IPS-18c (cell line): ENCODE data around the gene DPP6.

Source experiments
- H3K4me3 ChIP-seq: 2 replicates; pipeline ENCODE4 v1.7.0; 2013; ENCODE audit warnings: low read depth, mild to moderate bottlenecking, low read length, moderate library complexity; ENCODE audit not compliant: insufficient read depth
- H3K9me3 ChIP-seq: one replicate; pipeline ENCODE4 v1.6.1; 2013; ENCODE audit warnings: mild to moderate bottlenecking, low read length, moderate library complexity; ENCODE audit not compliant: control insufficient read depth, insufficient read depth

The DPP6 gene

DNA sequence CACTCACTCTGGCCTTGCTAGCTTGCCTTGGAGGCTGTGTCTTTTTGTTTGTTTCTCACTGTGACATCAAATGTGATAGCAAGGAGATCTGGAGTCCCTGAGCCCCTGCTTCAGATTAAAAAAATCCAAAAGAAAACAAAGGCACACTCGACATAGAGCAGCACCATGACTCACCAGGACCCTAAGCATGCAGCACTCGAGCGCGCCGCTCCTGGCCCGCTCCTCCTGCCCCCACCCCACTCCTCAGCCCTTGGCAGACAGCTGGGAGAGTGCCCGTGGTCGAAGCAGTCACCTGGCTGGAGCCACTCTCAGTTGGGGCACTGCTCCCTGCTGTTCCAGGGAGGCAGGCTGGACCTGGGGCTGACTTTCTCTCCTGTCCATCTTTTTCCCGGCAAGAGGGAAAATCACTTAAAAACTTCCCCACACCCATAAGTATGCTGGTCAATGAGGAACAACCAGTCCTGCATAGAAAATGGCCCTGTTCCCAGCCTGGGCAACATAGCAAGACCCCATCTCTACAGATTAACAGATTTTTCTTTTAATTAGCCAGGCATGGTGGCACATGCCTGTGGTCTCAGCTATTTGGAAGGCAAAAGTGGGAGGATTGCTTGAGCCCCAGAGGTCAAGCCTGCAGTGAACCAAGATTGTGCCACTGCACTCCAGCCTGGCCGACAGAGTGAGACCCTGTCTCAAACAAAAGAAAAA is 822.4 kb downstream of the DPP6 start:
- no peak overlapping the region for H3K4me3 ChIP-seq
- no peaks in the 10 kb centered on the region for H3K9me3 ChIP-seq

DNA sequence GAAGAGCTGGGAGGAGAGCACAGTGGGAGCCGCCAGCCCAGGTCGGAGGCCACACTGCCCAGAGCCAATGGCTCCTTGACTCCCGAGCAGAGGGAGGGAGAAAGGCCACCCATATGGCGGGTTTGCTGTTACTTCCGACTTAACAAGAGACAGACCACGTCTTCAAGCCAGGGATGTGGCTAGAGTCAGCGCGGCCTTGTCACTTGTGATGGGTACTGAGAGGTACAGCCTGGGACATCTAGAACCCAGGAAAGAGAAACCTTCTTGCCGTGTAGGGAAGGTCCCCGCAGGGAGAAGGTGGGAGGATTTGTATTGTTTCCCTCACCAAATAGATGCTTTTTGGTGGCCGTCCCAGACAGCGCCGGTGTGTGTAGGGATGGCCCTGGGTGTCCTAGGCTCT is 823.1 kb downstream of the DPP6 start:
- Histone ChIP-seq H3K4me3 (no peak overlapping the region), H3K9me3 (no peaks in the 10 kb centered on the region)

DNA sequence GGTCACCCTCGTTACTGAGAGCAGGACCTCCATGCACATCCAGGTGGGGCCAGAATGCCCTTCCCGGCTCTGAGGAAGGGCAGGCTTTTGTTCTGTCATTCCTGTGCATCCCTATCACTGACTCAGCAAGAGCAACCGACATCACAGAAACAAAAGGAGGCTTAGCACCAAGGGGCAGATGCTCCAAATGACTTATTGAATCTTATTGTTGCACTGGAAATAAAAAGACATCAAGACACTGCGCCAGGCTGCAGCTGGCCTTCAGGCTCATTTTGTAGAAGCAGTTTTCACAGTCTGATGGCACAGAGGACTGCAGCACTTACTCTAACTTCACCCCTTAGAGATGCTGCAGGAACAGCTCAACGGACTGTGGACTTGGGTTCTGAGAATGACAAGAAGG is 824.3 kb downstream of the DPP6 start:
- H3K4me3 ChIP-seq = no peak overlapping the region
- H3K9me3 ChIP-seq = no peaks in the 10 kb centered on the region

- H3K4me3 ChIP-seq = no peak overlapping the region
- H3K9me3 ChIP-seq = no peaks in the 10 kb centered on the region
Measured at GRCh38 chr7:154877031-154877430, 824.8 kb downstream of the DPP6 start.

DNA sequence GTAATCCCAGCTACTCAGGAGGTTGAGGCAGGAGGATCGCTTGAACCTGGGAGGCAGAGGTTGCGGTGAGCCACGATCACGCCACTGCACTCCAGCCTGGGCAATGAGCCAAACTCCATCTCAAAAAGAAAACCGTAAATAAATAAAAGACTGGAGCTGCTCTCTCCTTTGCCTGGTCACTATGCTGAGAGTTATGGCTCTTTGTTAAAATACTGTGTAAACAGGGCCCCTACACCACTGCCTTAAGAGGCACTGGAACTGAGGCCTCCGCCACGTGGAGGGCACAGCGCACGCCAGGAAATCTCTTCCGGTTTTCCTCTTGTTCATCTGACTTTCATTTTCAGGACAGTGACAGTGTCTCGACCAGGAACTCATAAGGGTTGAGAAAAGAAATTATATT is 827.4 kb downstream of the DPP6 start:
- Histone ChIP-seq H3K9me3 (no peaks in the 10 kb centered on the region), H3K4me3 (no peak overlapping the region)

DNA sequence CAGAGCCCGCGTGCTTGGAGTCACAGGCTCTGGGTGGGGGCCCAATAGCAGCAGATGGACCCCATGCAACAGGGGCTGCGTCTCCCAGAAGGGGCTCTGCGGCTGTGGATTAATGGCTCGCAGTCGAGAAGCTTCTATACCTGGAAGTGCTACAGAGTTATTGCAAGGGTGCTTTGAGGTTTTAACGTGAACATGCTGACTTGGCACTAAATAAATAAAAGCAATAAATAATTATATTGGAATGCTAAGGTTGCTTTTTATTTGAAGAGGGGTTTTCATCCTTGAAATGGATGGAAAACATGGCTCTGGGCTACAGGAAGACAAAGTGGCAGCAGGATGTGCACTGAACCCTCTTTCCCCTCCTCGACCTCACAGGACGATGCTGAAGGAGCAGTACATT is 828.3 kb downstream of the DPP6 start:
- H3K4me3 ChIP-seq = no peak overlapping the region
- H3K9me3 ChIP-seq = no peaks in the 10 kb centered on the region

GRCh38 chr7:154881026-154881425 is 828.8 kb downstream of the DPP6 start:
- Histone ChIP-seq H3K4me3 (no peak overlapping the region), H3K9me3 (no peaks in the 10 kb centered on the region)

GRCh38 chr7:154881526-154881925 is 829.3 kb downstream of the DPP6 start:
- H3K9me3 ChIP-seq = no peaks in the 10 kb centered on the region
- no peak overlapping the region for H3K4me3 ChIP-seq

DNA sequence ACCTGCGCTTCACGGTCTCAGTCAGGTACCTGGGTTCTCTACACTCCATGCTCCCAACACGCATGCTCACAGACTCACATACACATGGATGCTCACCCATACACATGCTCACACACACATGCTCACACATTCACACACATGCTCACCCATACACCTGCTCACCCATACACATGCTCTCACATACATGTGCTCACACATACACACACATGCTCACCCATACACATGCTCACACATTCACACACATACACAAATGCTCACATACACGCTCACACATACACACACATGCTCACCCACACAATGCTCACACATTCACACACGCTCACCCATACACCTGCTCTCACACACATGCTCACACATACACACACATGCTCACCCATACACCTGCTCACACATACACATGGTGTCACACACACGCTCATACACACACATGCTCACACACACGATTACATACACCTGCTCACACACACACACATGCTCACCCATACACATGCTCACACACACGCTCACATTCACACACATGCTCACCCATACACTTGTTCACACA is 830.8 kb downstream of the DPP6 start:
- Histone ChIP-seq H3K9me3 (no peaks in the 10 kb centered on the region), H3K4me3 (no peak overlapping the region)

DNA sequence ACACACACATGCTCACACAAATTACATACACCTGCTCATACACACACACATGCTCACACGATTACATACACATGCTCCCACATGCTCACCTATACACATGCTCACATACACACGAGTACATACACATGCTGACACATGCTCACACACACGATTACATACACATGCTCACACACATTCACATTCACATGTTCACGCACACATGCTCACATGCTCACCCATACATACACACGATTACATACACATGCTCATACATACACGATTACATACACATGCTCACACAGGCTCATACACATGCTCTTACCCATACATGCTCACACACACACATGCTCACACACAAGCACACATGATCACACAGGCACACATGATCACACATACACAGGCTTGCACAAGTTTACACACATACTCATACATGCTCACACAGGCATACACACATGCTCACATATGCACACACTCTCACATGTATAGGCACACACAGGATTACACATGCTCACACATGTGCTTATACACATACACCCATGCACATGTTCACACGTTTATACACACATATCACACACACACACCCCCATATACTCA is 832.2 kb downstream of the DPP6 start:
- no peaks in the 10 kb centered on the region for H3K9me3 ChIP-seq
- H3K4me3 ChIP-seq = no peak overlapping the region

DNA sequence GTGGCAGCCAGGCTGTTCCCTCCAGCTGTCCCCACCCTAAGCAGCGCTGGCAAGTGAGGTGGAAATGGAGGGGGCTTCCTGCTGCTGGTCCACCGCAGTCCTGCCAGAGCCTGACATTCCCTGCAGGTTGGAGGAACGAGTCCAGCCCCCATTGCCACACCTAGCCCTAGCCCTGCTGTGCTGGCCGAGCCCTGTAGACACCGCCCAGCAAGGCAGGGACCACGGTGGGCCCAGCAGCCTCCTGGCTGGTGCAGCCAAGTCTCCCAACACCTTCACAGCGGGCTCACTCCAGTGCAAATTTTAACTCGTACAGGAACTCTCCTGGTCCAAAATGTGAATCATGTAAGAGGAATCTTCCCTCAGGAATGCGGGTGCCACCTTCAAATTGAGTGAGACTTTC is 834.4 kb downstream of the DPP6 start:
- no peaks in the 10 kb centered on the region for H3K9me3 ChIP-seq
- H3K4me3 ChIP-seq = no peak overlapping the region

- Histone ChIP-seq H3K9me3 (no peaks in the 10 kb centered on the region), H3K4me3 (no peak overlapping the region)
Measured at GRCh38 chr7:154888690-154889089, 836.5 kb downstream of the DPP6 start.

DNA sequence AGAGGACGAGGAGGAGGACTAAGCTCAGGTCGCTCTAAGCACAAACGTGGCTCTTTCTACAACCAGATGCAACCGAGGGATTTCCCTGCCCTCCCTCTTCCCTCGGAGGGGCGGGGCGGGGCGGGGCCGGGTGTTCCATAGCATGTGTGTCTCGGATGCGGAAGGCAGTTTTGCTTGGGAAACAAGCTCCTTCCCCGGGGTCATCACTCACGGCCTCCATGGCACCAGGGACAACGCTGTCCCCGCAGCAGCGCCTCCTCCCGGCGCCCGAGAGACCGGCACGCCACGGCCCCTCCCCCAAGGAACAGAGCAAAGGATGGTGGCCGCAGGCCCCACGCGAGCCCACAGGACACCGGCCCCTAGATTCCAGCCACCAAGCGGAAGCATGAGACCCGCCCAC is 840.3 kb downstream of the DPP6 start:
- H3K4me3 ChIP-seq = no peak overlapping the region

GRCh38 chr7:154896076-154896475 is 843.9 kb downstream of the DPP6 start:
- H3K4me3 ChIP-seq = no peak overlapping the region
- H3K9me3 ChIP-seq = no peaks in the 10 kb centered on the region

More for the DNA sequence above, 840.3 kb downstream of the DPP6 start:
- H3K9me3 ChIP-seq = no peaks in the 10 kb centered on the region

- Histone ChIP-seq H3K9me3 (peaks cover 2% of the 10 kb centered on the region), H3K4me3 (no peak overlapping the region)
Measured at GRCh38 chr7:154898973-154899855, 847.0 kb downstream of the DPP6 start.

DNA sequence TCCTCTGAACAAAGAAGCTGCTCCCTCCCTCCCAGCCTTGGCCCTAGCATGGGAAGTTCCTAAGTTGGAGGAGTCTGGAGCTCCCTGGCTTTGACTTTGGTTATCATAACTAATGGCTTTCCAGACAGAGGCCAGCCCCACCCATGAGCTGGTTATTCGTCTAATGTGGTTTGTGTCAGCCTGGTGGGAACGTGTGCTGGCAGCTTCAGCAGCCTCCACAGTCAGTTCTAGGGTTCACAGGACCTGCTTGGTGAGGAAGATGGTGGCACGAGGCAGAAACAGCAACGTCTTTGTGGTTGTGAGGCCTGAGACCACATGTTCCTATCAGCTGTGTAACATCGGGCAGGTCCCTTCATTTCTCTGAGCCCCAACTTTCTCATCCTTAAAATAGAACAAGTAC is 847.7 kb downstream of the DPP6 start:
- H3K9me3 ChIP-seq = peaks cover 2% of the 10 kb centered on the region
- H3K4me3 ChIP-seq = no peak overlapping the region

GRCh38 chr7:154902600-154903082 is 850.4 kb downstream of the DPP6 start:
- Histone ChIP-seq H3K9me3 (peaks cover 3% of the 10 kb centered on the region), H3K4me3 (no peak overlapping the region)
